Measurements from ENCODE around the gene SARNP. TPM values are rescaled to one million over a fixed set of nuclear protein-coding genes. Genes with fewer than 3 reads are reported as not detected.

The SARNP gene
- total and polyA plus RNA-seq, 8 donors: 12.3 to 47.9 (median 17.3) TPM

DNA sequence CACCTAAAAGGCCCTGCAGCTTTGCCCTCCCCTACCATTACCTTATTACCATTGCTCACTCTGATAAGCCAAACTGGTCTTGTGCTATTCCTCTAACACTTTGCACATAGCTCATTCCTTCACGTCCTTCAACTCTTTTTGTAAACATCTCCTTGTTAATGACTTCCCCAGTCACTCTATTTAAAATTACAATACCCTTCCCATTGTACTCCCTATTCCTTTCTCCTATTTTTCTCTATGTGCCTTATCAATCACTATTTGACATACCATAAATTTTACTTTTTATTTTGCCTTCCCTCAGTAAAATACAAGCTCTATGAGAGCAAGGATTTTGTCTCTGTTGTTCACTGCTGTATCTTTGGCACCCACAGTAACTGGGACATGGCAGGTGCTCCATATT is 5.4 kb downstream of the SARNP start:
- H3K4me1 ChIP-seq: peaks cover 15 to 22% (median 16%) of the 10 kb centered on the region in 3 donors
- H3K36me3 ChIP-seq: peaks cover 0 to 7% (median 0%) of the 10 kb centered on the region in 3 donors
- H3K27ac ChIP-seq: no peak overlapping the region
- WGBS, 2 donors: 12 to 15% methylated on average over 1 of the region's 1 CpG
- H3K4me3 ChIP-seq: no peak overlapping the region
- ATAC-seq: no peak
- no peak for FAIRE-seq
- TF ChIP-seq, protein P1, sequence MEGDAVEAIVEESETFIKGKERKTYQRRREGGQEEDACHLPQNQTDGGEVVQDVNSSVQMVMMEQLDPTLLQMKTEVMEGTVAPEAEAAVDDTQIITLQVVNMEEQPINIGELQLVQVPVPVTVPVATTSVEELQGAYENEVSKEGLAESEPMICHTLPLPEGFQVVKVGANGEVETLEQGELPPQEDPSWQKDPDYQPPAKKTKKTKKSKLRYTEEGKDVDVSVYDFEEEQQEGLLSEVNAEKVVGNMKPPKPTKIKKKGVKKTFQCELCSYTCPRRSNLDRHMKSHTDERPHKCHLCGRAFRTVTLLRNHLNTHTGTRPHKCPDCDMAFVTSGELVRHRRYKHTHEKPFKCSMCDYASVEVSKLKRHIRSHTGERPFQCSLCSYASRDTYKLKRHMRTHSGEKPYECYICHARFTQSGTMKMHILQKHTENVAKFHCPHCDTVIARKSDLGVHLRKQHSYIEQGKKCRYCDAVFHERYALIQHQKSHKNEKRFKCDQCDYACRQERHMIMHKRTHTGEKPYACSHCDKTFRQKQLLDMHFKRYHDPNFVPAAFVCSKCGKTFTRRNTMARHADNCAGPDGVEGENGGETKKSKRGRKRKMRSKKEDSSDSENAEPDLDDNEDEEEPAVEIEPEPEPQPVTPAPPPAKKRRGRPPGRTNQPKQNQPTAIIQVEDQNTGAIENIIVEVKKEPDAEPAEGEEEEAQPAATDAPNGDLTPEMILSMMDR (IDR thresholded peaks at IDR 0.05): no peak
- H3K27me3 ChIP-seq: no peaks in the 10 kb centered on the region
- intact Hi-C loops (cut with DNase I): no loop called here
- H3K9me3 ChIP-seq: no peaks in the 10 kb centered on the region
- no peak for DNase-seq

DNA sequence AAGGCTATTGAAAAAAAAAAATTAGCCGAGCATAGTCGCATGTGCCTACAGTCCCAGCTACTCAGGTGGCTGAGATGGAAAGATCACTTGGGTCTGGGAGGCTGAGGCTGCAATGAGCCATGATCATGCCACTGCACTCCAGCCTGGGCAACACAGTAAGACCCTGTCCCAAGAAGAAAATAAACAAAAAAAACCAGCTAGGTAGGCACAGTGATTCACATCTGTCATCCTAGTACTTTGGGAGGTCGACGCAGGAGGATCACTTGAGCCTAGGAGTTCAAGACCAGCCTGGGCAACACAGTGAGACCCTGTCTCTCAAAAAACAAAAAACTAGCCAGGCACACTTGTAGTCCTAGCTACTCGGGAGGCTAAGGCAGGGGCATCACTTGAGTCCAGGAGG is 8.2 kb downstream of the SARNP start:
- WGBS, 2 donors: 69 to 77% methylated on average over 5 of the region's 5 CpGs
- H3K4me1 ChIP-seq: peaks cover 0 to 5% (median 0%) of the 10 kb centered on the region in 3 donors
- H3K9me3 ChIP-seq: no peaks in the 10 kb centered on the region
- H3K27ac ChIP-seq: no peak overlapping the region
- H3K4me3 ChIP-seq: no peak overlapping the region
- no peaks in the 10 kb centered on the region for H3K27me3 ChIP-seq
- intact Hi-C loops (cut with DNase I): loop anchor here in 1 of 3 donors (10.0 kb wide), 1 partner anchor 54 kb away; no protein-coding TSS in a partner anchor
- peaks cover 0 to 7% (median 0%) of the 10 kb centered on the region in 3 donors for H3K36me3 ChIP-seq
- ATAC-seq: no peak
- no peak for DNase-seq
- FAIRE-seq: no peak
- TF ChIP-seq, protein P1 (IDR thresholded peaks at IDR 0.05): no peak

DNA sequence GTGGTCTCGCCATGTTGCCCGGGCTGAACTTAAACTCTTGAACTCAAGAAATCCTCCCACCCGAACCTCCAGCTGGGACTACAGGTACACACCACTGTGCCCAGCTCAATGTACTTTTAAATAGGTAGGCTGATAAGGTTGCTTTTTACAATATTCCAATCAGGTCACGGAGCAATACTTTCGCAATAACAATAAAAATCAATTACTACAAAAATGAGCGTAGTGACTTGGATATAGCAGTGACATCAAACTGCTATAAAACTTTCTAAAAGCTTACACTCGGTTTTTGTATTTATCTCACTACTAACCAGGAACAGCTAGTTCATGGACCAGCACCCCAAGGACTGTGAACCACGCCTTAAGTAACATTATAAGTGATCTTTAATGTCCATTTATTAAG is 10.5 kb downstream of the SARNP start:
- WGBS, 2 donors: 85 to 90% methylated on average over 8 of the region's 8 CpGs
- TF ChIP-seq, protein P1 (IDR thresholded peaks at IDR 0.05): no peak
- ATAC-seq (no peak), DNase-seq (no peak), FAIRE-seq (no peak)
- intact Hi-C loops (cut with DNase I): loop anchor here in 1 of 3 donors (10.0 kb wide), 1 partner anchor 52 kb away; no protein-coding TSS in a partner anchor
- Histone ChIP-seq H3K27ac (no peak overlapping the region), H3K4me1 (peaks cover 0 to 1% (median 0%) of the 10 kb centered on the region in 3 donors), H3K36me3 (peaks cover 0 to 12% (median 4%) of the 10 kb centered on the region in 3 donors), H3K4me3 (no peak overlapping the region), H3K9me3 (no peaks in the 10 kb centered on the region), H3K27me3 (no peaks in the 10 kb centered on the region)

DNA sequence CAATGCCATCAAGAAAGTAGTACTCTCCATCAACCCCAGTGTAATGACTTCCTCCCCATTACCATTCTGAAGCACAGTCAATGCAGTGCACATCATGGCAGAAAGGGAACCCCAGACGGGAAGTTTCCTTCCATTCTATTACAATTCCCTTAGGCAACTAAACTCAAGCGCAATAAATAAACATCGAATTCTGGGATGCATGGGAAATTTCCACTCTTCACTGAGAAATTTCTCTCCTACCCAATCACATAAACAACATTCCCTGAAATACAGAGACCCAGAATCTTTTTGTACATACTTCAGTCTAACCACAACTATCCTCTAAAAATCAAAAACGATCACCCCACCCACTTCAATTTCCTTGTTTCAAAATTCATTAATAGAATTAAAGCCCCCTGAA is 20.0 kb downstream of the SARNP start:
- 73 to 82% methylated on average over 4 of the region's 4 CpGs for WGBS, 2 donors
- peaks cover 0 to 63% (median 18%) of the 10 kb centered on the region in 3 donors for H3K36me3 ChIP-seq

DNA sequence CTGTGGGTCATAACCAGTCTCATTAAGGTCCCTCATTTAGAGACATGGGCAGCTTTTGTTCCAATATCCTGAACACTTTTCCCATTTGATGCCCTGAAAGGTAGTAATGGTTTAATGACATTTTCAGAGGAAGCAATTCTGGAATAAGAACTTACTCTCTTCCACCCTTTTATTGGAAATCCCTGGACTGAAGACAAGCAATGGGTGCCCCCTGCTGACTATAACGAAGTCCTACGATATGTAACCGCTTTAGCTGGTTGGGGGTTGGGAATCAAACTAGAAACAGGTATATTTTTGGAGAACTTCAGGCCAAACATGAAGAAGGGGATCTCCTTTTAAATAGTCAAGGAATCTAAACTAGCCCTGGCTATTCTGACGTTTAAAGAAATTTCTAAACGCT is 20.5 kb downstream of the SARNP start:
- H3K36me3 ChIP-seq: peaks cover 0 to 63% (median 15%) of the 10 kb centered on the region in 3 donors
- TF ChIP-seq, protein P1 (IDR thresholded peaks at IDR 0.05): peak in 2 of 4 donors; percentile 13
- H3K4me3 ChIP-seq: no peak overlapping the region
- H3K27me3 ChIP-seq: no peaks in the 10 kb centered on the region
- H3K4me1 ChIP-seq: no peaks in the 10 kb centered on the region
- WGBS, 2 donors: 49% methylated on average over 5 of the region's 5 CpGs
- FAIRE-seq: no peak
- no peak for DNase-seq
- H3K27ac ChIP-seq: no peak overlapping the region
- ATAC-seq: peak in 2 of 4 donors; percentile 69 to 76
- no peaks in the 10 kb centered on the region for H3K9me3 ChIP-seq
- intact Hi-C loops (cut with DNase I): no loop called here

More for the DNA sequence above, 20.0 kb downstream of the SARNP start:
- no peak for DNase-seq
- H3K27me3 ChIP-seq: no peaks in the 10 kb centered on the region
- ATAC-seq: no peak
- FAIRE-seq: no peak
- H3K9me3 ChIP-seq: no peaks in the 10 kb centered on the region
- no peak overlapping the region for H3K27ac ChIP-seq
- TF ChIP-seq, protein P1 (IDR thresholded peaks at IDR 0.05): no peak
- H3K4me1 ChIP-seq: no peaks in the 10 kb centered on the region
- intact Hi-C loops (cut with DNase I): no loop called here
- H3K4me3 ChIP-seq: no peak overlapping the region

Data from pancreas (tissue), 10 donors.